Right ventricle myocardium superior (tissue), 1 donor: Measurements from ENCODE around the gene GMPR. TPM values are rescaled to one million over a fixed set of nuclear protein-coding genes. Genes with fewer than 3 reads are reported as not detected.
"Not testable (repeated sequence)": the region's sequence is repeated elsewhere in the genome, so short reads cannot be mapped to it uniquely, and the experiment has no call there.

Experiments used
- ATAC-seq: fragments of 200-7000 bp; cut with Tn5 transposase; one replicate; pipeline ENCODE4 v1.9.1; 2020; ENCODE audit warnings: mild to moderate bottlenecking; ENCODE audit not compliant: poor library complexity
- DNase-seq: peaks from one replicate; pipeline ENCODE4 v3.0.0-alpha.2; 2020
- intact Hi-C: fragments of 100-400 bp; cut with DNase I; formaldehyde crosslinking; loops from one replicate; pipeline ENCODE4 v1.11.2; 2022
- total RNA-seq: library from RNA; stranded (reverse); fragmentation: NEBNext Ultra II Directional; extraction: Animal tissue kit (Norgen Biotek cat#: 25700); gene quantifications from one replicate; pipeline ENCODE4 v1.2.1, GENCODE V29; 2021
- donor health status: DM: no; HTN: yes; CAD: no; lungs with severe emphysema.

The GMPR gene
- total RNA-seq, 1 donor from 2014 or later: 121 TPM

DNA sequence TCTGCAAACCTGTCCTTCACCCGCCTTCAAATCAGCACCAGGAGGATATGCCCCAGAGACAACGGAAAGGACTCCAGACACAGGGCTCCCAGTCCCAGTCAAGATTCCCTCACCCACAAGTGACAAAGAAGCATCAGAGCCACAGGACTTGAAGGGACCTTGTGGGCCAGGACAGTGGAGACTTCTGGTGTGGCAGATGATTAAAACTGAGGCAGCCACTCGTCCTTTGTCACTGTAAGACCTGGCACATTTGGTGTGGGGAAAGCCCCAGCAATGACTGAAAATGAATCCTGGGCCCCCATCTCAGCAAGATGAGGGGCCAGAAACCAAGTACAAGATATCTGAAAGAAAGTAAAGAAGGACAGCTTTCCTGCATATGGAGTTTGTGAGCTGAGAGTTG, 15.6 kb upstream of the GMPR start:
- DNase-seq: no peak
- intact Hi-C loops: no loop called here
- no peak for ATAC-seq

DNA sequence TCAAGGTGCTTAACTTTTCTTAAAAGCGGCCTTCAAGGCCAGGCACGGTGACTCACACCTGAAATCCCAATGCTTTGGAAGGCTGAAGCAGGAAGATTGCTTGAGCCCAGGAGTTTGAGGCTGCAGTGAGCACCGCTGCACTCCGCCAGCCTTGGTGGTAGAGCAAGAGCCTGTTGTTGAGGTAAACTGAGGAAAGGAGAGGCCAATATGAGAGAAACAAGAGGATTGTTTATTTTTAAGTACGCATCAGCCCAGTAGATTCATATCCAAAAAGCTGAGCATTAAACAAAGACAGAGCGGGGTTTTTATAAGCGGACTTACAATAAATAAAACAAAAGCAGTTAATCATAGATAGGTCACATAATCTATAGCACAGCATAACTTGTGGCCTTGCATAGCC, 15.0 kb upstream of the GMPR start:
- ATAC-seq (no peak), DNase-seq (no peak)
- intact Hi-C loops: no loop called here

DNA sequence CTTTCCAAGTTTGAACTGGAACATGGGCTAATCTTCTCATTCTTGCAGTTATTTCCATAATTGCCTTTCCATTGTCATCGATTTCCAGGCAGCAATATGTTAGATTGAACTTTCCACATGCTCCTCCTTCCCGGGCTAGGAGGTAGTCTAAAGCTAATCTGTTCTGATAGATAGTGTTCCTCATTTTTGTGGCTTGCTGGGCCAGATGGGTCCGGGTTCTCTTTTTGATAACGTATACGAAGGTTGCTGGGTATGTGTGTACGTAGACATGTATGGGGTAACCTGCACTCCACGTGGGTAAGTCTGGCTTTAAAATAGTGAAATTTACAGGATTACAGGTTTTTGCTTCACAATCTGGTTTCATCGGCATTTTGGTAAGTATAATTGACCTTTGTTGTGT, 14.0 kb upstream of the GMPR start:
- intact Hi-C loops: no loop called here
- DNase-seq (no peak), ATAC-seq (no peak)

DNA sequence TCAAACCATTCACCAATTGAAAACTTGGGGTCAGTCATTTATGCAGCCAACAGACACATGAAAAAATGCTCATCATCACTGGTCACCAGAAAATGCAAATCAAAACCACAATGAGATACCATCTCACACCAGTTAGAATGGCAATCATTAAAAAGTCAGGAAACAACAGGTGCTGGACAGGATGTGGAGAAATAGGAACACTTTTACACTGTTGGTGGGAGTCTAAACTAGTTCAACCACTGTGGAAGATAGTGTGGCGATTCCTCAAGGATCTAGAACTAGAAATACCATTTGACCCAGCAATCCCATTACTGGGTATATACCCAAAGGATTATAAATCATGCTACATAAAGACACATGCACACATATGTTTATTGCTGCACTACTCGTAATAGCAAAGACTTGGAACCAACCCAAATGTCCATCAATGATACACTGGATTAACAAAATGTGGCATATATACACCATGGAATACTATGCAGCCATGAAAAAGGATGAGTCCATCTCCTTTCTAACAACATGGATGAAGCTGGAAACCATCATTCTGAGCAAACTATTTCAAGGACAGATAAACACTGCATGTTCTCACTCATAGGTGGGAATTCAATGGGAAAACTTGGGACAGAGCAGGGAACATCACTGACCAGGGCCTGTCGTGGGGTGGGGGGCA, 13.2 kb upstream of the GMPR start:
- intact Hi-C loops, DNase-seq, ATAC-seq: not testable (repeated sequence)

DNA sequence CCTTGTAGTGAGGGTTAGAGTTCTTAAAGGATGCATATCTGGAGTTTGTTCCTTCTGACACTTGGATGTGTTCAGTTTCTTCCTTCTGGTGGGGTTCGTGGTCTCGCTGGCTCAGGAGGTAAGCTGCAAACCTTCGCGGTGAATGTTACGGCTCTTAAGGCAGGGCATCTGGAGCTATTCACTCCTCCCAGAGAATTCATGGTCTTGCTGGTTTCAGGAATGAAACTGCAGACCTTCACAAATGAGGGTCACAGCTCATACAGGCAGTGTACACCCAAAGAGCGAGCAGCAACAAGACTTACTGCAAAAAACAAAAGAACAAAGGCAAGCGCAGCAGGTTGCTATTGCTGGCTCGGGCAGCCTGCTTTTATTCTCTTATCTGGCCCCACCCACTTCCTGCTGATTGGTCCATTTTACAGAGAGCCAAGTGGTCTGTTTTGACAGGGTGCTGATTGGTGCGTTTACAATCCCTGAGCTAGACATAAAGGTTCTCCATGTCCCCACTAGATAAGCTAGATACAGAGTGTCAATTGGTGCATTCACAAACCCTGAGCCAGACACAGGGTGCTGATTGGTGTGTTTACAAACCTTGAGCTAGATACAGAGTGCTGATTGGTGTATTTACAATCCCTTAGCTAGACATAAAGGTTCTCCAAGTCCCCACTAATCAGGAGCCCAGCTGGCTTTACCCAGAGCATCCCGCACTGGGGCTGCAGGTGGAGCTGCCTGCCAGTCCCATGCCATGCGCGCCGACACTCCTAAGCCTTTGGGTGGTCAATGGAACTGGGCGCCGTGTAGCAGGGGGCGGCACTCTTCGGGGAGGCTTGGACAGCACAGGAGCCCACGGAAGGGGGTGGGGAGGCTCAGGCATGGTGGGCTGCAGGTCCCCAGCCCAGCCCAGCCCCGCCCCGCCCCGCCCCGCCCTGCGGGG, 12.0 kb upstream of the GMPR start:
- ATAC-seq, DNase-seq, intact Hi-C loops: not testable (repeated sequence)

DNA sequence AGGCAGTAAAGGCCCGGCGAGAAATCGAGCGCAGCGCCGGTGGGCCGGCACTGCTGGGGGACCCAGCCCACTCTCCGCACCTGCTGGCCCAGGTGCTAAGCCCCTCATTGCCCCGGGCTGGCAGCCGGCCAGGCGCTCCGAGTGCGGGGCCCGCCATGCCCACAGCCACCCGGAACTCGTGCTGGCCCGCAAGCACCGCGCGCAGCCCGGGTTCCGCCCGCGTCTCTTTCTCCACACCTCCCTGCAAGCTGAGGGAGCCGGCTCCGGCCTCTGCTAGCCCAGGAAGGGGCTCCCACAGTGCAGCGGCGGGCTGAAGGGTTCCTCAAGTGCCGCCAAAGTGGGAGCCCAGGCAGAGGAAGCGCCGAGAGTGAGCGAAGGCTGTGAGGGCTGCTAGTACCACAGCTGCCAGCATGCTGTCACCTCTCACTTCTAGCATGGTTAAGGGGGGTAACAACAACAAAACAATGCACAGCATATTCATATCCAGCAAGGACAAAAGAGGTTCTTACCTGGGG, 11.3 kb upstream of the GMPR start:
- ATAC-seq: no peak

DNA sequence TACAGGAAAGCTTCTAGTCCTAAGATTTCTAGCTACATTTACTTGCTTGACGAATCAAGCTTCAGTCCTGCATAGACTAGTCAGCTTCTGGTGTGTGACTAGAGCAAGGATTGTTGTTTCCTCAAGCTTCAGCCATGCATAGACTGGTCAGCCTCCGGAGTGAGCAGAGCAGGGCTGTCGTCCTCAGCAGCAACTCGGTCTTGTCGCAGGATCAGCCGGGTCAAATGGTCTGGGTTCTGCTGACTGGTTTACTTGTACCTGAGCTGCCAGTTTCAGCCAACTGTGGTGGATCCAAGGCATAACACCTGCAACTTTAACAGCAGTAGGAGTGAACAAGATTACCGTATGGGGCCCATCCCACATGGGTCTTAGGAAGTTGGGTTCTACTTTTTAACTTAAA, 10.8 kb upstream of the GMPR start:
- intact Hi-C loops: no loop called here
- ATAC-seq (no peak), DNase-seq (no peak)

More for the DNA sequence above, 11.3 kb upstream of the GMPR start:
- DNase-seq: no peak
- intact Hi-C loops: no loop called here

DNA sequence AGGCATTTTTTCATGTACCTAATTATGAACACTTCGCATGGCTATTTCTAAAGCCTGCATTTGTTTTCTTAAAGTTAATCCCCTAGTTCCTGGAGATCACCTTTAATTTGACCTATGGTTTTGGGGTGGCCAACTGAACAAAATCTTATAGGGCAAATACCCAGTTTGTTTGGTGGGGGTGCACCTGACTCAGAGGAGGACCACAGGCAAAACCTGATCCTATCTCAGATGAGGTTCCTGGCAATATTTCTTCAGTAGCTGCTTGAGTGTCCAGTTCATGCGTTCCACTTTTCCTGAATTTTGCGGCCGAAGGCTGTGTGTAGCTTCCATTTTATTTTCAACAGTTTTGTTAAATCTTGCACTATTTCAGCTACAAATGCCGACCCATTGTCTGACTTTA, 10.3 kb upstream of the GMPR start:
- intact Hi-C loops: no loop called here
- DNase-seq (no peak), ATAC-seq (no peak)

DNA sequence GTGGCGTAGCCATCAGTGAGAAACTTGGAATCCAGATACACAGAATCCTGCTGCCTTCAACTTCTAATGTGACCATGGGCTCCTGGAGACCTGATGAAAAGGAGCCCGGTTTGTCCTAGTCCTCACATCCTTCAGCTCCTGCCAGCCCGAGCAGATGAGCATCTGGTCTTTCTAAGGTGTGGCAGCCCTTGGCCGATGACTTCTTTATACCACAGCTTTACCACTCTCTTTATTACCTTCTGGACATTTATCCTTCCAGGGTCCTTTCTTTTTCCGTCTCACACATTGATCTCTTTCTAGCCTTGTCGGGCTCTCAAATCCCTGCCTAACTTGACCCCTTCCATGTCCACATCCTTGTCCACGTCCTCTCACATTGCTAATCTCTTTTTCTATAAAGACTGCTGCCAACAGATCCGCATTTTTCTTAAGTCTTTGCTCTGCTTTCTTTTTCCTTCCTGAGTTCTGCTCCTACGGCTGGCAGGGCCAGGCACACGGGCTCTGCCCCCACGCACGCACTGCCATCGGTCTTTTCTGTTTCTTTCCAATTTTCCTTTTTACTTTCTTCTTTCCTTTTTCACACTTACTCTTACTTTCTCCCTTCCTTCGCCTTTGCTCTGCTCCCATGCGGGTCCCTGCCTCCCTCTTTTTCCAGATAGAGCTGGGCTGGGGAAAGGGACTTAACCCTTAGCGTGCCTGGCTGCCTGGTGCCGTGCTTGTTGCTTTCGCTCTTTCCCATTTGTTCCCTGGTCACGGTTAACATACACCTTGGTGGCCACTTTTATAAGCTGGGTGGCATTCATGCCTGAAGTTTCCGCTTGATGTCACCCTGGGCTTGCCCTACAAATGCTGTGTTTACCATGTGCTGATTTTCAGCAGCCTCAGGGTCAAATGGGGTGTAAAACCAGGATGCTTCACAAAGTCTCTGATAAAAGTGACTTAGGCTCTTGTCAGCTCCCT, 9.4 kb upstream of the GMPR start:
- intact Hi-C loops: no loop called here
- ATAC-seq: peak; percentile 76

DNA sequence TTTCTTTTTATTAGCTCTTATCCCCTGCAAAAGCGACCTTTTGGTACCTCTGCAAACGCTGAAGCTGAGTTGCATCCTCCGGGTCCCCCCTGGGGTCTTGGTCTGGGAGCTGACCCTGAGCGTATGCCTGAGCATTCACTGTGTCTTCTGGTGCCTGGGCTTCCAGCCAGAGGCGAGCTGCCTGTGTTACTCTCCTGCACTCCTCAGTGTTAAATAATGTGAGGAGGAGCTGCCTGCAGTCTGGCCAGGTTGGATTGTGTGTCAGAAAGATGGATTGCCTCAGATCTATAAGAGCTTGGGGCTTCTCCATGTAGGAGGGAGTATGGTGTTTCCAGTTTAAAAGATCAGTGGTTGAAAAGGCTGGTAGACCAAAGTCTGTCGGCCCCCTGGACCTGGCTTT, 8.7 kb upstream of the GMPR start:
- intact Hi-C loops: no loop called here
- DNase-seq: no peak
- ATAC-seq: peak; percentile 48

More for the DNA sequence above, 9.4 kb upstream of the GMPR start:
- no peak for DNase-seq

DNA sequence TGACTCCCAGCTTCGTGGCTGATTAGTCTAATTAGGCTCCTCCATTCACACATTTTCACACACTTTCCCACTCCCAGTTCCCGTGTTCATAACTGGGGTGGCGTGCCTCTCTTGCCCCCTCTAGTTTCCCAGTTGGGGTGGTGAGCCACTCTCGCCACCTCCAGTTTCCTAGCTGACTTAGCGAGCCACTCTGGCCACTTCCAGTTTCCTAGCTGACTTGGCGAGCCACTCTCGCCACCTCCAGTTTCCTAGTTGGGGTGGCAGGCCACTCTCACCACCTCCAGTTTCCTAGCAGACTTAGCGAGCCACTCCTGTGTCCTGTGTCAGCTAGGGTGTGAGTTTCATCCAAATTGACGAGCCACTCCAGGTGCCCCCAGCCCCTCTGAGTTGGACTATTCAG, 7.4 kb upstream of the GMPR start:
- no peak for ATAC-seq
- intact Hi-C loops: no loop called here

DNA sequence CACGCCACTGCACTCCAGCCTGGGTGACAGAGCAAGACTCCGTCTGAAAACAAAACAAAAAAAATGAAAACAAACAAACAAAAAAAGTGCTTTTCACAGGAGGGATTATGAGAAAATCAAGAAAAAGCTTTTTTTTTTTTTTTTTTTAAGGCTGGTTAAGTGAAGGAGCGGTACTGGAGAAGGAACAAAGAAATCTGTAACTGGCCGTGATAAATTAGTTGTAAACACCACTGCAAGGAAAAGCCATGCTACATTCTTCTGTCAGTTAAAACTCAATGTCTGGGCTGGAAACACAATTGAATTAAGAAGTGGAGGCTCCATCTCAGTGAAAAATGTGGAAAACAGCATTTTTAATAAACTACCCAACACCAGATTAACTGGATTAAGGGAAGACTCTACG, 6.3 kb upstream of the GMPR start:
- no peak for ATAC-seq
- DNase-seq: no peak
- intact Hi-C loops: no loop called here

More for the DNA sequence above, 7.4 kb upstream of the GMPR start:
- no peak for DNase-seq

DNA sequence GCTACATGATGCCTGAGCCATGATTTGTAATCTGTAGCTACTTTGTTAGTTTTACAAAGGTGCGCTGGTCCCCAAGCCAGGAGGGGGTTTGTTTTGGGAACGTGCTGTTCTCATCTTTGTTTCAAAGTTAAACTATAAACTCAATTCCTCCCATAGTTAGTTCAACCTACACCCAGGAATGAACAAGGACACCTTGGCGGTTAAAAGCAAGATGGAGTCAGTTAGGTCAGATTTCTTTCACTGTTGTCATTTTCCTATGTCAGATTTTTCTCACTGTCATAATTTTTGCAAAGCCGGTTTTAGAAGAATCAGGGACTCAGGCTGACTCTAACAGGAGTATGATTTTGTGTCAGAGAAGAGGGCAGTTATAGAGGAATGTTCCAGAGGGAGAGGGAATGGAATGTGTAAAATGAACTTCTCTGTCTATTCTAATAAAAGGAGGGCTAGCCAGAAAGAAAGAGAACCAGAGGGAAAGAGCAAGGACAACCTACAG, 2.3 kb upstream of the GMPR start:
- intact Hi-C loops: loop anchor here (5.0 kb wide), 1 partner anchor 41 kb away; no protein-coding TSS in a partner anchor
- DNase-seq: no peak
- no peak for ATAC-seq

DNA sequence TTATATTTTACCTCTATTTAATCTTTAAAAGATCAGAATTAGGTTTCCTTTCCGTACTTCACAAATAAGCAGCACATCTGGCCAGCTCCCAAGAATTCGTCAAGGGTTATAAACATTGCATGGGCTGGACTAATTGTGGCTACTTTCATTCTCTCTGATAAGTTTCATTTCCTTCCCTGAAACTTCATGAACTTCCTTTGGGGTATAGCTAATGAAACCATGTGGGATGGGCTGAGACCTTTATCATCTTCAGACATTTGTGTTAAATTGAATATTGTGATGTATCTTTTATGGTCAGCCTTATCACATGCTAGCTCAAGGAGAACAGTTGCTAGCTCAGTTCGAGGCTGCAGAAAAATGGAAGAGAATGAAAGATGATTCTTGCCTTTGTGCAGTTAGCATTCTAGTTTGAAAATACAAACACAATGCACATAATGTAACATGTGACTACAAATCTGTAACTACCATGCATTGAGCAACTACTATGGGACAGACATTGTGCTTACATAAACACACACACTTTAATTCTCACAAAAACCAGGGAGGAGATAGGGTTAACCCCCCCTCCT, 1.7 kb upstream of the GMPR start:
- intact Hi-C loops: loop anchor here (5.0 kb wide), 1 partner anchor 41 kb away; no protein-coding TSS in a partner anchor
- ATAC-seq (no peak), DNase-seq (no peak)

DNA sequence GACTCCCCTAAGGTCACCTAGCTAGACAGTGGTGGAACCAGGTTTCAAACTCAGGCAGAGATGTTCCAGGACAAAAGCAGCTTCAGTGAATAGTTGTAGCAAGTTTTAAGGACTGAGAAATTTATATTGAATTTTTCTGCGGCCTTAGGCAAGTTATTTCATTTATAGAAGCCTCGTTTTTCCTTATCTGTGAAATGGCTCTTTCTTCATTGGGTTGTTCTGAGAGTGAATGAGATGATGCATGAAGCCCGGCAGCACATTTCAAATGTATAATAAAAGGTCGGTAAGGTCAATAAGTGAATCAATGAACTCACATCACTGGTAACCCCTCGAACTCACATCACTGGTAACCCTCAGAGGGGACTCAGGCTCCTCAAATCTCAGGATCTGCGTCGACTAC, 1.1 kb upstream of the GMPR start:
- ATAC-seq: no peak
- intact Hi-C loops: loop anchor here (5.0 kb wide), 1 partner anchor 40 kb away; no protein-coding TSS in a partner anchor
- no peak for DNase-seq

DNA sequence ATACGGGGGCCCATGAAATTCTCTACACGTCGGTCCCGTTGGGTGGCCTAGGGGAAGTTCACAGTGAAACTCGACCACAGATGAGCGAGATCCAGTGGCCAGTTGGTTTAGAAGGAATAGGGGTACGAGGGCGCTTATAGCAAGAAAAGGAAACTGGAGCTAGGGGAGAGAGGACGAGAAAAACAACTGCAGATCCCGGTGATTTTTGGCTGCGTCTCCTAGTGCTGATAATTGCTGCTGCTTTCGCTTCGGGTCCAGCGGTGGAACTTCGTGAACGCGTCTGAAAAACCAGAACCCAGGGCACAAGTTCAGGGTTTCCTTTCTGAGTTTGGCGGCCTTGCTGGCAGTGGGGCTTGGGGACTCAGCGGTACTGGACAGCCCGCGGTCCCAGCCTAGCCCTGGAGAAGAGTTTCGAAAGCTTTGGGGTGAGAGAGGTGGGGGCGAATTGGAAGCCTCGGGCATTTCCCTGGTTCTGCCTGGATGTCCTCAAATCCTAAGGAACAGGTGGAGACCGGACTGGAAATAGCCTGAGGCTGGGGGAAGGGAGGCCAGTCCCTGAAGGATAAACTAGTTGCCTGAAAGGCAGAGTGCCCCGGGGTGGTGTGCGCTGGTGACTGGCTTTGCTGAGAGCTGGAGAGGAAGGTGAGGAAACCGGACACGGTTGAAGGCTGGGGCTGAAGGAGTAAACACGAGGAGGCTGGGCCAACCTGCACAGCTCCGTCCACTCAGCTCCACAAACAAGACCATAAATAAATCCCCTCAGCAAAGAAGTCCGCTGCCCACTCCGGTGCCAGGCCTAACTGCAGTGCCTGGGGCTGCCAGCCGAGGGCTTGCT, 793 bp downstream of the GMPR start:
- intact Hi-C loops: loop anchor here (5.0 kb wide), 1 partner anchor 38 kb away; no protein-coding TSS in a partner anchor
- DNase-seq: peak; percentile 85
- ATAC-seq: peak; percentile 30

DNA sequence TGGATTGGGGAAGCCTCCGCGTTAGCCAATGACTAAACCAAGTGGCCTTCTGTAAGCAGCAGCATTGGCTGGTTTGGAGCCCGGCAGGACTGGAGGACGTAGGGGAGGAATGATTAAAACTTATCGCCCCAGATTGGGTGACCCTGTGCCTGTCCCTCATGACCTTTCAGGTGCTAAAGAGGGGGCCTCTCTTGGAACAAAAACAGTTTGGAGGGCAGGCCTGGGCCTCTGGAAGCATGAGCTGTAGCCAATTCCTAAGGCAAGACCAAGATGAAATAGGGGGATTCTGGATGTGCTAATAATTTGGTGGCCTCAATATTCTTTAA, 1.4 kb downstream of the GMPR start:
- DNase-seq (no peak), ATAC-seq (peak; percentile 70)
- intact Hi-C loops: loop anchor here (5.0 kb wide), 1 partner anchor 38 kb away; no protein-coding TSS in a partner anchor
